Hematopoietic multipotent progenitor cell (in vitro differentiated cells): ENCODE measurements around the gene SLC24A4. TPM values are rescaled to one million over a fixed set of nuclear protein-coding genes. Genes with fewer than 3 reads are reported as not detected.
A peak's percentile ranks its signal among the peaks of the same experiment; 100 is the strongest.

Experiments used
- DNase-seq, 3 donors: peaks; one replicate each; pipeline ENCODE4 v3.0.0-alpha.2; 2011 to 2015; ENCODE audit warnings: low read depth in 2 of 3, low spot score in 2 of 3
- total RNA-seq: library from RNA; depleted of rRNA; stranded (reverse); fragments of >200 nt; gene quantifications from one replicate; pipeline ENCODE4 v1.2.3, GENCODE V29; 2012

The SLC24A4 gene
- total RNA-seq, 1 donor = 0.54 TPM

GRCh38 chr14:92515546-92516343 lies 192.8 kb downstream of the SLC24A4 start:
- peak in 1 of 3 donors; percentile 25 for DNase-seq

GRCh38 chr14:92516344-92516965 lies 193.5 kb downstream of the SLC24A4 start:
- DNase-seq = no peak

- DNase-seq = no peak
These were observed 194.1 kb downstream of the SLC24A4 start for GRCh38 chr14:92516966-92517506.

GRCh38 chr14:92517761-92518160 lies 194.8 kb downstream of the SLC24A4 start:
- DNase-seq = no peak

- no peak for DNase-seq
These were observed 196.5 kb downstream of the SLC24A4 start for GRCh38 chr14:92519246-92520101.

GRCh38 chr14:92520102-92521057 lies 197.4 kb downstream of the SLC24A4 start:
- DNase-seq = no peak

GRCh38 chr14:92521058-92521415 lies 198.1 kb downstream of the SLC24A4 start:
- DNase-seq = no peak

- DNase-seq = no peak
These were observed 200.8 kb downstream of the SLC24A4 start for GRCh38 chr14:92523752-92524151.

GRCh38 chr14:92524602-92525185 lies 201.7 kb downstream of the SLC24A4 start:
- peak in 2 of 3 donors; percentile 55 to 72 for DNase-seq

- no peak for DNase-seq
These were observed 202.5 kb downstream of the SLC24A4 start for GRCh38 chr14:92525322-92526095.

- DNase-seq = no peak
These were observed 204.8 kb downstream of the SLC24A4 start for GRCh38 chr14:92527721-92528120.

GRCh38 chr14:92528486-92529100 lies 205.6 kb downstream of the SLC24A4 start:
- no peak for DNase-seq

GRCh38 chr14:92529903-92530302 lies 206.9 kb downstream of the SLC24A4 start:
- DNase-seq = no peak

GRCh38 chr14:92531106-92531873 lies 208.3 kb downstream of the SLC24A4 start:
- DNase-seq = peak in 2 of 3 donors; percentile 90

- DNase-seq = no peak
These were observed 209.7 kb downstream of the SLC24A4 start for GRCh38 chr14:92532490-92533163.

- no peak for DNase-seq
These were observed 212.1 kb downstream of the SLC24A4 start for GRCh38 chr14:92534932-92535643.
